Endodermal cell (in vitro differentiated cells): ENCODE data around the gene KIF5C. TPM values are rescaled to one million over a fixed set of nuclear protein-coding genes. Genes with fewer than 3 reads are reported as not detected.
A peak's percentile ranks its signal among the peaks of the same experiment; 100 is the strongest.

Experiments used
- DNase-seq: peaks from one replicate; pipeline ENCODE4 v3.0.0-alpha.2; 2017
- H3K27ac ChIP-seq: 2 replicates; pipeline ENCODE4 v1.5.1; 2013; ENCODE audit warnings: mild to moderate bottlenecking, low read depth, low read length, moderate library complexity
- H3K27me3 ChIP-seq: 2 replicates; pipeline ENCODE4 v1.6.1; 2013; ENCODE audit warnings: mild to moderate bottlenecking, low read length, moderate library complexity; ENCODE audit not compliant: insufficient read depth, control insufficient read depth, poor library complexity, severe bottlenecking
- H3K36me3 ChIP-seq: 2 replicates; pipeline ENCODE4 v1.7.0; 2013; ENCODE audit warnings: mild to moderate bottlenecking, low read length, moderate library complexity; ENCODE audit not compliant: control insufficient read depth, insufficient read depth
- H3K4me1 ChIP-seq: one replicate; pipeline ENCODE4 v1.7.0; 2013; ENCODE audit warnings: low read length; ENCODE audit not compliant: control insufficient read depth, insufficient read depth
- H3K4me3 ChIP-seq: 2 replicates; pipeline ENCODE4 v1.5.1; 2013; ENCODE audit warnings: mild to moderate bottlenecking, low read length, moderate library complexity
- H3K9ac ChIP-seq: 2 replicates; pipeline ENCODE4 v1.6.1; 2013; ENCODE audit warnings: mild to moderate bottlenecking, low read length, moderate library complexity; ENCODE audit not compliant: poor library complexity, severe bottlenecking; ENCODE audit errors: extremely low read depth
- H3K9me3 ChIP-seq: 2 replicates; pipeline ENCODE4 v1.6.1; 2013; ENCODE audit warnings: mild to moderate bottlenecking, low read length, moderate library complexity; ENCODE audit not compliant: control insufficient read depth
- H3K27ac Mint-ChIP-seq: 2 replicates; pipeline ENCODE4 v1.8.0; 2020; ENCODE audit warnings: mixed read lengths
- H3K27me3 Mint-ChIP-seq: 2 replicates; pipeline ENCODE4 v1.8.0; 2021; ENCODE audit warnings: mild to moderate bottlenecking, mixed read lengths; ENCODE audit not compliant: insufficient read depth
- H3K36me3 Mint-ChIP-seq: 2 replicates; pipeline ENCODE4 v1.8.0; 2020; ENCODE audit warnings: low read depth, mixed read lengths
- H3K4me1 Mint-ChIP-seq: 2 replicates; pipeline ENCODE4 v1.8.0; 2020; ENCODE audit warnings: mixed read lengths
- H3K4me3 Mint-ChIP-seq: 2 replicates; pipeline ENCODE4 v1.8.0; 2020; ENCODE audit warnings: mild to moderate bottlenecking, moderate library complexity, mixed read lengths
- H3K9me3 Mint-ChIP-seq: 2 replicates; pipeline ENCODE4 v1.8.0; 2020; ENCODE audit warnings: mild to moderate bottlenecking, mixed read lengths
- WGBS, 2 experiments: methylation state at CpG; one replicate each; pipeline versions ENCODE4 v1.1.5 to v1.1.7; 2013; ENCODE audit warnings: missing lambda C conversion rate in 2 of 2, mixed read lengths in 1 of 2; ENCODE audit not compliant: insufficient coverage in 1 of 2, insufficient read length in 1 of 2; 5-methylcytosine and 5-hydroxymethylcytosine counted together
- total RNA-seq, 2 donors: library from RNA; stranded (reverse); fragmentation: NEBNext Ultra II Directional in 1 of 2; extraction: Animal tissue kit (Norgen Biotek cat#: 25700) in 1 of 2; gene quantifications; 2 replicates in 1 of 2; 3 replicates in 1 of 2; pipeline ENCODE4 v1.2.1, GENCODE V29; 2021
- TF ChIP-seq, protein P1 (sequence below): fragments of 200-600 bp; sonication (generic); conservative IDR thresholded peaks from 2 replicates; pipeline ENCODE4 v1.5.0; 2021; ENCODE audit warnings: antibody characterized with exemption, mild to moderate bottlenecking

The KIF5C gene
- total RNA-seq, 2 donors from 2014 or later: 39.1 to 41.9 TPM

DNA sequence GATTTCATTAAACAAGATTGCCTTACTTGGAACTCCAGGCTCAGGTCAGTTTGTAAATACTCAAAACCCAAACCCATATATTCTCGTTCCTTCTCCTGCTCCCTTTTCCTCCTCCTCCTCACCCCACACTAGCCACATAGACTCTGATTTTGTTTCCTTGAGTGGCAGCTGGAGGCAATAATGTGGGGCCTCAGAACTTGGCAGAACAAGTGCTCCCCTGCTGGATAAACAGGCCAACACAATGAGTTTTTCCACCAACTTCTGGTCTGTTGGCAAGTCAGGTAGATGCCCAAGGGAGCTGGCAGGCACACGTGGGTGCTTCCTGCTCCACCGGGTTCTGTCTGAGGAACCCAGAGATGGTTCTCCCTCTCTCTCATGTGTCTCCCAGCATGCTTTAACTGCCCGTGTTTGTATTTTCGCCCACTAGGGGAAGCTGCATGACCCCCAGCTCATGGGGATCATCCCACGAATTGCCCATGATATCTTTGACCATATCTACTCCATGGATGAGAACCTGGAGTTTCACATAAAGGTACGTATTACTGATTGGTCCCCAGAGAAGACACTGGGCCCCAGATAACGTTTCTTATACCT lies 61.9 kb downstream of the KIF5C start:
- H3K27ac ChIP-seq: no peak overlapping the region
- H3K36me3 ChIP-seq: peaks cover 41% of the 10 kb centered on the region
- H3K9me3 ChIP-seq: no peaks in the 10 kb centered on the region
- H3K27ac Mint-ChIP-seq: no peak overlapping the region
- TF ChIP-seq, protein P1, sequence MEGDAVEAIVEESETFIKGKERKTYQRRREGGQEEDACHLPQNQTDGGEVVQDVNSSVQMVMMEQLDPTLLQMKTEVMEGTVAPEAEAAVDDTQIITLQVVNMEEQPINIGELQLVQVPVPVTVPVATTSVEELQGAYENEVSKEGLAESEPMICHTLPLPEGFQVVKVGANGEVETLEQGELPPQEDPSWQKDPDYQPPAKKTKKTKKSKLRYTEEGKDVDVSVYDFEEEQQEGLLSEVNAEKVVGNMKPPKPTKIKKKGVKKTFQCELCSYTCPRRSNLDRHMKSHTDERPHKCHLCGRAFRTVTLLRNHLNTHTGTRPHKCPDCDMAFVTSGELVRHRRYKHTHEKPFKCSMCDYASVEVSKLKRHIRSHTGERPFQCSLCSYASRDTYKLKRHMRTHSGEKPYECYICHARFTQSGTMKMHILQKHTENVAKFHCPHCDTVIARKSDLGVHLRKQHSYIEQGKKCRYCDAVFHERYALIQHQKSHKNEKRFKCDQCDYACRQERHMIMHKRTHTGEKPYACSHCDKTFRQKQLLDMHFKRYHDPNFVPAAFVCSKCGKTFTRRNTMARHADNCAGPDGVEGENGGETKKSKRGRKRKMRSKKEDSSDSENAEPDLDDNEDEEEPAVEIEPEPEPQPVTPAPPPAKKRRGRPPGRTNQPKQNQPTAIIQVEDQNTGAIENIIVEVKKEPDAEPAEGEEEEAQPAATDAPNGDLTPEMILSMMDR: peak; percentile 61
- no peaks in the 10 kb centered on the region for H3K4me1 ChIP-seq
- peaks cover 19% of the 10 kb centered on the region for H3K36me3 Mint-ChIP-seq
- no peaks in the 10 kb centered on the region for H3K9me3 Mint-ChIP-seq
- 90 to 95% methylated on average over 6 to 8 of the region's 8 CpGs for WGBS, 2 experiments
- peaks cover 100% of the 10 kb centered on the region for H3K27me3 ChIP-seq
- H3K4me3 ChIP-seq: no peak overlapping the region
- no peaks in the 10 kb centered on the region for H3K27me3 Mint-ChIP-seq
- H3K4me3 Mint-ChIP-seq: no peak overlapping the region
- no peak for DNase-seq
- H3K4me1 Mint-ChIP-seq: no peaks in the 10 kb centered on the region
- H3K9ac ChIP-seq: no peak overlapping the region

DNA sequence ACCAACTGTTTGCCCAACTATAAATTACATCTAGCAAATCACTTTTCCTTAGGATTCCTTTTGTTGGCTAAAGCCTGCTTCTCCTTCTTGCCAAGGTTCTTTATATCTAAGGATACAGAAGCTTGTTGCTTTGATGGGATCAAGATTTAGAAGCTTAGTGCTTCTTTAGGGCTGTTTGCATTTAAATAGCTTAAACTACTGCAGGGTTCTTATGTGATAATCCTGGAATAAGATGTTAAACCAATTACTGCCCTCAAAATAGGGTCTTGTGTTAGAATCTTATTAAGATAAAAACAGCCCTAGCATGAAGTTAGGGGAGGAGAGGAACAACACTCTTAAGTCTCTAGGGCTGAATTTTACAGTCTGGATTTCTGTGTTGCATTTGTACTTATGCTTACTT lies 64.2 kb downstream of the KIF5C start:
- Histone ChIP-seq H3K9me3 (peaks cover 2% of the 10 kb centered on the region), H3K27ac (no peak overlapping the region), H3K27me3 (peaks cover 100% of the 10 kb centered on the region), H3K4me3 (no peak overlapping the region), H3K36me3 (peaks cover 28% of the 10 kb centered on the region), H3K4me1 (no peaks in the 10 kb centered on the region), H3K9ac (no peak overlapping the region)
- Mint-ChIP-seq H3K27ac (no peak overlapping the region), H3K9me3 (no peaks in the 10 kb centered on the region), H3K4me3 (no peak overlapping the region), H3K4me1 (no peaks in the 10 kb centered on the region), H3K36me3 (peaks cover 37% of the 10 kb centered on the region), H3K27me3 (no peaks in the 10 kb centered on the region)
- no peak for DNase-seq
- TF ChIP-seq, protein P1: no peak

DNA sequence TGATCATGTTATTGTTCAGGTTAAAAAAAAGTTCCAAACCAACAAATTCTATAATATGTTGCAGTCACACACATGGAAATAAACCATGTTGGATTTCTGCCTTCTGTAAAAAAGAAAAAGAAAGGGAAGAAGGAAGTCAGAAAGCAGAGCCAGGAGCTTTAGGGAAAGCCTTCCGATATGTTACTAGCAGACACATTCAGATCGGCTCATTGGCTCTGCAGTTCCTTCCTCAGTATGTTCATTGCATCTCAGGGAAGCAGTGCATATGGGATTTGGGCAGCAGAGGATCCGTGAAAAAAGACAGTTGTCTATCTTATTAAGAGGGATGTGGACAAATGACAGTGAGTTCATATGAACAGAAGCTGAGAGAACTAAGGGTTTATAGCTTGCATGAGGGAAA lies 68.1 kb downstream of the KIF5C start:
- WGBS, 2 experiments: 91 to 95% methylated on average over 3 of the region's 3 CpGs
- no peak overlapping the region for H3K4me3 ChIP-seq
- H3K4me1 Mint-ChIP-seq: no peaks in the 10 kb centered on the region
- no peak overlapping the region for H3K27ac Mint-ChIP-seq
- H3K36me3 Mint-ChIP-seq: peaks cover 54% of the 10 kb centered on the region
- H3K36me3 ChIP-seq: peaks cover 31% of the 10 kb centered on the region
- H3K27ac ChIP-seq: no peak overlapping the region
- peaks cover 96% of the 10 kb centered on the region for H3K27me3 ChIP-seq
- peaks cover 6% of the 10 kb centered on the region for H3K9me3 Mint-ChIP-seq
- no peak overlapping the region for H3K9ac ChIP-seq
- DNase-seq: no peak
- no peak overlapping the region for H3K4me3 Mint-ChIP-seq
- peaks cover 18% of the 10 kb centered on the region for H3K9me3 ChIP-seq
- TF ChIP-seq, protein P1: no peak
- no peaks in the 10 kb centered on the region for H3K4me1 ChIP-seq
- H3K27me3 Mint-ChIP-seq: peaks cover 29% of the 10 kb centered on the region
